Activated T-cell treated with anti-CD3 and anti-CD28 coated beads, Interleukin-2, amount 50 U/mL, for 48 hours (primary cell): ENCODE results near the gene CHMP4A.
"Not testable (repeated sequence)": the region's sequence is repeated elsewhere in the genome, so short reads cannot be mapped to it uniquely, and the experiment has no call there.

Source experiments
- DNase-seq, 2 experiments: peaks; one replicate each; pipeline ENCODE4 v3.0.0-alpha.2; 2020

Gene CHMP4A

GRCh38 chr14:24246765-24247212 lies 33.5 kb upstream of the CHMP4A start:
- peak in 1 of 2 experiments; percentile 47 for DNase-seq

- not testable (repeated sequence) for DNase-seq
Measured at GRCh38 chr14:24245350-24245749, 32.1 kb upstream of the CHMP4A start.

GRCh38 chr14:24243336-24243836 lies 30.1 kb upstream of the CHMP4A start:
- DNase-seq: no peak

DNA sequence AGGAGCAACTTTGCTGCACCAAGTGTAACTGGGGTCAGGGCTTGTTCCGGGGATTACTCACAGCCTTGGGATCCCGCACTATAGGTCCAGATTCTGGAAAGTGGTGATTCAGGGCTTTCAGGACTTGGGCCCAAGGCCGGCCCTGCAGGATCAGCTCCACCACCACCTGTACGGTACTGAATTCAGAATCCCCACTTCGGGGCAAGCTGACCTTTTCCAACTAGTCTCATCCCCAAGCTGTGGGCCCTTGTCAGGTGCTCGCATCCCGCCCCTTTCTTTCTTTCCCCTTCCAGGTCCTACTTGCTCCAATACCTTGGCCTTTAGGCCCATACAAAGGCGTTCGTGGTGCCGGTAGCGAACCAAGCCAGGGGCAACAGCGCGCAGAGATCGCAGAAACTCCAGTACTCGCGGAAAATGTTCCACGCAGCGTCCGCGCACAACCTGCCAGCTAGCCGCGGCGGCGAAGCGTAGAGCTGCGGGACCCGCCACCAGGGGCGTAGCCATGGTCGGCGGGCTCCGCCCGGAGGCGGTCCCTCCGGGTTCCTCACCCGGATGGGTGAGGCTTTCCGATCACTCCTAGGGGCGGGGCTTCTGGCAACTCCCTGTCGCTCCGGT lies 28.6 kb upstream of the CHMP4A start:
- peak in 1 of 2 experiments; percentile 96 for DNase-seq

GRCh38 chr14:24240110-24240918 lies 27.0 kb upstream of the CHMP4A start:
- no peak for DNase-seq

- DNase-seq: no peak
Measured at GRCh38 chr14:24238527-24239037, 25.3 kb upstream of the CHMP4A start.

DNA sequence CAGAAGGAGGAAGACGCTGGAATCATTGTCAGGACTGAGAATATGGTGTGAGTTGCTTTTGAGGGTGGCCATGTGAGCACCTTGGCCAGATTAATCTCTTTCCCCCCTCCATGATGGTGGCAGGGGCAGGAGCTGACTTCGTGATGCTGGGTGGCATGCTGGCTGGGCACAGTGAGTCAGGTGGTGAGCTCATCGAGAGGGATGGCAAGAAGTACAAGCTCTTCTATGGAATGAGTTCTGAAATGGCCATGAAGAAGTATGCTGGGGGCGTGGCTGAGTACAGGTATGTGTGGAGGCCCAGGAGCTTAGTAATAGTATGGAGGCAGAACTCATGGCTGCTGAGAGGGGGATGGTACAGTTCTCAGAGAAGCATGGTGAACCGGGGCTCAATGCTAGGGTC lies 24.8 kb upstream of the CHMP4A start:
- DNase-seq: no peak

- DNase-seq: no peak
Measured at GRCh38 chr14:24237463-24237955, 24.2 kb upstream of the CHMP4A start.

DNA sequence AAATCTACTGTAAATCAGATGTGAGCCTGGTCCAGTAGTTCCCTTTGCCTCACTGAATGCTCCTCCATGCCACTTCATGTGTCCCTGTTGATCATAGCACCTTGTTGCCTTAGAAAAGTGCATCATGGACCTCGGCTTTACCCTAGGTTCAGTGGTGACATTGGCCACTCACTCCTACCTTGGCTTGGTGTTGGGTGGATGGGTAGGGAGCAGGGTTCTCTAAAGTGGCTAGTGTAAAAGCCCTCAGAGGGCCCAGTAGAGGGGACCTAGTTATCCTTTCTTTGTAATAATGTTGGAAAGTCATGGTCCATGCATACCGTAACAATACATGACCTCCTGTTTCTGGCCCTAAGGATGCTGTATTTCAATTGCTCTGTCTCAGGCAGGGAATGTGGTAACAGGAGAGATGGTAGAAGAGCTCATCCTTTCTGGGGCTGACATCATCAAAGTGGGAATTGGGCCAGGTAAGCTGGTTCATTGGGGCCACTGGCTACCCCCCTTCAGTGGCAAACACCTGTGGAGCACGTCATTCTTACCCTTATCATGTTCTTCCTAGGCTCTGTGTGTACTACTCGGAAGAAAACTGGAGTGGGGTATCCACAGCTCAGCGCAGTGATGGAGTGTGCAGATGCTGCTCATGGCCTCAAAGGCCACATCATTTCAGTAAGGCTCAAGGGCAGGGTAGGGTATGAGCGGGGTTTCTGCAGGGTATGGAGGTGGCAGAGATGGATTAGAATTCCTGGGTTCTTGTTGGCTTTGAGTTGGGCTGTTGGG lies 23.6 kb upstream of the CHMP4A start:
- no peak for DNase-seq

DNA sequence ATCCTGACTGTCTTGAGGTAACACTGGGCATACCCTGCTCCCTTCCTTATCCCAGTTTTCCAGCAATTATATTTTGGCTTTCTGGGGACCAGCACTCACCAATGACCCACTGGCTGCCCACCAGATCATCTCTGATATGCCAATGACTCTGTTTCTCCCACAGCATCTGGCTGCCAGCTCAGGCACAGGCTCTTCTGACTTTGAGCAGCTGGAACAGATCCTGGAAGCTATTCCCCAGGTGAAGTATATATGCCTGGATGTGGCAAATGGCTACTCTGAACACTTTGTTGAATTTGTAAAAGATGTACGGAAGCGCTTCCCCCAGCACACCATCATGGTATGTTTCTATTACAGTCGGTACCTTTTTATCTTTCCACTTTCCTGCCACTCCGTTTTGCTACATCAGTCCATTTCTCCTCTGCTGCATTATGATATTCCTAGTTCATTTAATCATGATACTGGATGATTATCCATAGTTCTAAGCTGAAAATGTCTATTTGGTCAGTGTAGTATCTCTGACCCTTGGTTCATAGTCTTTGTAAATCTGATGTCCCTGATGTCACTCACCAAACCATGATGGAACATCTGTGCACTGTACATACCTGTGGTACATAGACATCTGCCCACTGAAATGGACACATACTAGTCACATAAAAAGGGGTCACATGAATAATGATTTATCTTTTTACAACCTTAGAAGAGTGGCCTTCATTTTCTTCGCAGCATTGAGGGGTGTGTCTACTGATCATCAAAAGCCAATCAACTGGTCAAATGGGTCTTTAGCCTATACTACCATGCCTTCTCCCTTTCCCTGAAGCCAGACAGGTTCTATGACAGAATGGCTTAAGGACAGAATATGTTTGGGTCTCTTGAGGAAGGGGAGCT lies 22.8 kb upstream of the CHMP4A start:
- DNase-seq: no peak

DNA sequence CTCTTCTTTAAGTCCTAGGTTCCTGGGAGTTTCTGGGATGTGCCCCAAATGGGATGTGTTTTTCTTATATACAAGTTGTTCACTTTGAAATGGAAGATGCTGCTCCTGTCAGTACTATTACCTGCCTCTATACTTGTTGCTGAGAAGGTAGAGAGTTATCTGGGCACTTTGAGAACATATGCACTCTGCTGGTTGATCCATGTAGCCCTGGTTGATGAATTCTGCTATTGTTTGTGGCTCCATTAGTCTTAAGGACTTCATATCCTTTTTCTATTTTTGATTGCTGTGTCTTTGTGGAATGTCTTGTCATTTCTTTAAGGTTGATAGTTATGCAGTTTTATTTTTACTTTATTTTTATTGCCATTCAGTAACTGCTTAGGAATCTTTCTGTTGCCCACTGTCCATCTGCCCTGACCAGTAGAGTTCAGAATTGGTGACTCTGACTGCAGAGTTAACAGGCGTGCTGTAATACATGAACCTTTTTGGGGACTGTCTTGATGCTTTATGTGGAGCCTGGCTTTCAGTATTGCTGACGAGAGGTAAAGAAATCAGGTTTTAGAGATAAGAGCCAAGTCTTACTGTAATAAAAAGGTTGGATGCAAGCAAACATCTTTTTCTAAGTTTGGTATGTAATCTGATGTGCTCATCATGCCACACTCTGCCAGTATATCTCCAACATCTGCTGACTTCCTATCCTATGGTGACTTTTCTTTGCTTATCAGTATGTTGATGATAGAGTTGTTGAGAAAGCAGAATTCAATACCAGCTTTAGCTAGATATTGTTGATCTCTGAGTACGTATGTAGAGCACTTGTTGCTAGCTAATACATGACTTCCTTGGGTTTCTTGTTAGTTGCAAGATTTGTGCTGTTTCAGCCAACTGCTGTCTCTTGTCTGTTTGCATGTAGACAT lies 21.1 kb upstream of the CHMP4A start:
- DNase-seq: no peak

- no peak for DNase-seq
Measured at GRCh38 chr14:24233538-24233866, 20.2 kb upstream of the CHMP4A start.

DNA sequence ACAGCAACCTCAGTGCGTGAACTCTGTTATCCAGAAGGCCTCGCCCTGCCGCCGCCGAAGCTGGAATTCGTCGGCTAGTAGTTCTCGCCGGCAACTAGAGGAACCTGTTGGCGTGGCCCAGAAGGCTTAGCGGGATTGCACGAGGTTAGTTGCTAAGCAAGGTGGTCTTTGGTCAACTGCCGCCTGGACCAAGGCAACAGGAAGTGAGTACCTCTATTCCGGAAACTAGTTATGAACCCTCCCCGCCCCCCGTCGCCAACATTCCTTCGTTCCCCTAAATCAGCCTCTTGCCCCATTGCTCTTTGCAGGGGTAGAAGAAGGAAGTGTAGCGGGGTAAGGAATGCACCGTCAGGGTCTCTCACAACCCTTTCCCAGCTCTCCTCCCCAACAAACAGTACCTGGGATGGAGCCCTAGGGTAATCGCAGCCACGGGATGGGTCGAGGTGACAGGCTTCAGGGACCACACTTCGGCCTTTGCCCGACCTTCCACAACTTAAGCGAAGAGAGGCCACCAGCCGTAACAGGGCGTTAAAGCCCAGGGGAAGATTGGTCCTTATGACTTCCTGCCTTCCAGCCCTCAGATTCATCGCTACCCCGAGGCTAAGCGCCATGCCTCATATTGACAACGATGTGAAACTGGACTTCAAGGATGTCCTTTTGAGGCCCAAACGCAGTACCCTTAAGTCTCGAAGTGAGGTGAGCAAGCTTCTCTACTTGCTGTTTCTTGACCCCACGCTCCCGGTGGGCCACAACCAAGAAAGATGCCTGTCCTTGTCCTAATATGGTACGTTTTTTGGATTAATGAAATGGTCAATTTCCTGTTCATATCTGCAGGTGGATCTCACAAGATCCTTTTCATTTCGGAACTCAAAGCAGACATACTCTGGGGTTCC lies 19.6 kb upstream of the CHMP4A start, which contains the start of gene GMPR2:
TSS of gene GMPR2 (plus strand) at position 285 of the 893 bp plus-strand sequence. CDS start at position 610, 325 bp downstream.
- no peak for DNase-seq

DNA sequence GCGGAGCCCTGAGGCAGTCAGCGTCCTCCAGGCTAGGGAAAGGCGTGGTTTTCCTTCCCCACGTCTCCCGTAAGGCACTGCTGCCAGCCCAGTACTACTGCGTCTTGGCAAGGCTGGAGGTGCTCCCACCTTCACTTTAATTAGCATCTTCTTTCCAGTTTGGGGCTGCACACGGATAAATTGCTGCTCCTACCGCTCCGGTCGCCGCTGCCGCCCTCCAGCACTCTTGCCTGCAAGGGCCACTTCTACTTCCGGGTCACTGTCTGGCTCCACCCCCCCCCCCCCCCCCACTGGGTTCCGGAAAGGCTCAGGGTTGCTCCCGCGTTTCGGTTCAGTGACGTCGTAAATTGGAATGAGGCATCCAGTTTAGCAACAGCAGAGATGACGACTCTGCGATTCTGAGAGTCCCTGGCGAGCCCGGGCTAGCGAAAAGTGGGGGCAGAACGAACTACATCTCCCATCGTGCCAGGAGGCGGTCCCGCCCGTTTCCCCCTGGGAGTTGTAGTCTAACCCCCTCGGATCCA lies 18.9 kb upstream of the CHMP4A start, which contains the start of gene NEDD8:
TSS of gene NEDD8 (minus strand) at position 247 of the 524 bp plus-strand sequence. CDS start at position 147, 100 bp downstream.
- DNase-seq: peak; percentile 93

GRCh38 chr14:24231263-24232120 lies 18.2 kb upstream of the CHMP4A start:
- DNase-seq: peak in 1 of 2 experiments; percentile 55

DNA sequence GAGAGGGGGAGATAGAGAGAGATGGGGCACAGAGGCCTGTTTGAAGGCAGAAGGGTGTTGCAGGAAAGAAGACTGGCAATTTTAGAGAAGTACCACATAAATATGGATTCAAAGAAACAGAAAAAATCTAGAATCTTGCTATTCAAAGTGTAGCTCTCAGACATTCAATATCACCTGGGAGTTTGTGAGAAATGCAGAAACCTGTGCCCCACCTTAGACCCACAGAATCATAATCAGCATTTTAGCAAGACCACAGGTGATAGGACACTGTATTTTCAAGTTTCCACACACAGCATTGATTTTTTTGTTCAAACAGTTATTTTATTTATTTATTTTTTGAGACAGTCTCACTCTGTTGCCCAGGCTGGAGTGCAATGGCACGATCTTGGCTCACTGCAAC lies 15.6 kb upstream of the CHMP4A start:
- DNase-seq: no peak

DNA sequence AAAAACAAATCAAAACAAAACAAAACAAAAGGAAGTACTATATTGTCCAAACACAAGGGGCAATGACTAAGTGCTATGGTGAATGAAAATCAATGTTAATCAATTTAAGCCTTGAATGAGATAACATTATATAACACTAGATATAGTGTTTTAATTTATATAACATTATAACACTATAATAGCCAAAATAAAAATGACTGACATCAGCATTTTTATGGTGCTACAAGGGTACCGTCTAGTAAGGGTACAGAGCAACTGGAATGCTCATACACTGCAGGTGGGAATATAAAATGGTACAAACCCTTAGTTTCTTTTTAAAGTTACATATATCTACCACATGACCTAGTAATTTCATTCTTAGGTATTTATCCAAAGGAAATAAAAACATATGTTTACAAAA lies 13.2 kb upstream of the CHMP4A start:
- DNase-seq: no peak

- DNase-seq: no peak
Measured at GRCh38 chr14:24224618-24225071, 11.4 kb upstream of the CHMP4A start.
